H1 (cell line): ENCODE measurements around the gene ATP6V0E2. TPM values are rescaled to one million over a fixed set of nuclear protein-coding genes. Genes with fewer than 3 reads are reported as not detected.

ENCODE experiments used
- CTCF ChIA-PET: fragments of 300-600 bp; sonication (Branson Sonifier 250); formaldehyde crosslinking; loops from one replicate; lab custom pipeline; 2021; ENCODE audit not compliant: partially characterized antibody; lab: Charles Lee
- POLR2A ChIA-PET: fragments of 300-600 bp; sonication (Branson Sonifier 250); formaldehyde crosslinking; loops from one replicate; lab custom pipeline; 2021; ENCODE audit warnings: inconsistent platforms; ENCODE audit not compliant: partially characterized antibody; lab: Charles Lee
- DNase-seq, 2 experiments: peaks; one replicate each; pipeline versions ENCODE4 v3.0.0 to v3.0.0-alpha.2; 2010 to 2022; ENCODE audit warnings: low spot score in 2 of 2, low read depth in 1 of 2, mixed read lengths in 1 of 2
- FAIRE-seq: peaks from 2 replicates; lab custom pipeline; 2011; peaks lifted over from hg19 to GRCh38; lab: Jason Lieb, UNC
- H2AFZ ChIP-seq: 2 replicates; pipeline ENCODE4 v1.8.1; 2012; ENCODE audit warnings: low read length, inconsistent platforms
- H2AK5ac ChIP-seq: 2 replicates; pipeline ENCODE4 v1.6.1; 2013; ENCODE audit warnings: low read depth, low read length
- H2BK120ac ChIP-seq: replicated peaks from 2 replicates; pipeline ENCODE3; 2013; ENCODE audit warnings: low read depth, low read length, inconsistent platforms
- H2BK12ac ChIP-seq: 2 replicates; pipeline ENCODE4 v1.6.1; 2013; ENCODE audit warnings: low read depth, low read length
- H2BK15ac ChIP-seq: 2 replicates; pipeline ENCODE4 v1.6.1; 2013; ENCODE audit warnings: low read length
- H2BK20ac ChIP-seq: 2 replicates; pipeline ENCODE4 v1.6.1; 2013; ENCODE audit warnings: low read length
- H2BK5ac ChIP-seq: 2 replicates; pipeline ENCODE4 v1.6.1; 2013; ENCODE audit warnings: low read depth, low read length
- H3K14ac ChIP-seq: 2 replicates; pipeline ENCODE4 v1.6.1; 2013; ENCODE audit warnings: inconsistent platforms; ENCODE audit not compliant: insufficient read length
- H3K18ac ChIP-seq: 2 replicates; pipeline ENCODE4 v1.6.1; 2013; ENCODE audit warnings: low read length; ENCODE audit errors: extremely low read depth
- H3K23ac ChIP-seq: 2 replicates; pipeline ENCODE4 v1.6.1; 2013; ENCODE audit warnings: inconsistent platforms; ENCODE audit not compliant: insufficient read length
- H3K23me2 ChIP-seq: 2 replicates; pipeline ENCODE4 v1.6.1; 2013; ENCODE audit warnings: low read depth, low read length
- H3K27ac ChIP-seq: 2 replicates; pipeline ENCODE4 v1.6.1; 2011; ENCODE audit warnings: low read depth, low read length, inconsistent platforms
- H3K27me3 ChIP-seq, 4 experiments: replicated peaks in 1 of 4; 1 replicate in 1 of 4; 2 replicates in 3 of 4; pipeline versions ENCODE4 v1.6.1 to v1.8.1; 2011 to 2013; ENCODE audit warnings: low read length in 3 of 4, mild to moderate bottlenecking in 3 of 4, inconsistent platforms in 2 of 4, mixed read lengths in 2 of 4, moderate library complexity in 1 of 4; ENCODE audit not compliant: control insufficient read depth in 3 of 4, insufficient read depth in 3 of 4; ENCODE audit errors: extremely low read depth in 1 of 4
- H3K36me3 ChIP-seq, 4 experiments: 2 replicates each; pipeline versions ENCODE4 v1.6.1 to v1.8.1; 2011 to 2013; ENCODE audit warnings: mild to moderate bottlenecking in 4 of 4, low read length in 3 of 4, moderate library complexity in 2 of 4, control low read depth in 1 of 4, inconsistent platforms in 1 of 4; ENCODE audit not compliant: insufficient read depth in 4 of 4, control insufficient read depth in 2 of 4
- H3K4ac ChIP-seq: replicated peaks from 2 replicates; pipeline ENCODE3; 2013; ENCODE audit warnings: low read length, low read depth, mixed read lengths, inconsistent platforms; ENCODE audit not compliant: insufficient read length
- H3K4me1 ChIP-seq, 4 experiments: replicated peaks in 1 of 4; 1 replicate in 1 of 4; 2 replicates in 3 of 4; pipeline versions ENCODE4 v1.6.1 to v1.8.1; 2011 to 2013; ENCODE audit warnings: low read length in 3 of 4, inconsistent platforms in 2 of 4, mixed read lengths in 1 of 4; ENCODE audit not compliant: insufficient read depth in 4 of 4, control insufficient read depth in 3 of 4
- H3K4me2 ChIP-seq, 2 experiments: 2 replicates each; pipeline versions ENCODE4 v1.6.1 to v1.8.1; 2011 to 2013; ENCODE audit warnings: low read depth in 2 of 2, low read length in 2 of 2, control low read depth in 1 of 2, inconsistent platforms in 1 of 2, mild to moderate bottlenecking in 1 of 2; ENCODE audit not compliant: insufficient read depth in 1 of 2
- H3K4me3 ChIP-seq, 4 experiments: fragments of 200-600, 300-600 bp in 1 of 4; sonication (generic), shearing (Covaris generic), sonication (Bioruptor Twin) in 1 of 4; 2 replicates each; pipeline versions ENCODE4 v1.5.1 to v1.8.1; 2011 to 2016; ENCODE audit warnings: low read length in 4 of 4, low read depth in 3 of 4, control low read depth in 2 of 4, inconsistent platforms in 2 of 4, mild to moderate bottlenecking in 2 of 4, mixed read lengths in 1 of 4, moderate library complexity in 1 of 4; ENCODE audit not compliant: insufficient read depth in 2 of 4; ENCODE audit errors: extremely low read depth in 1 of 4
- H3K56ac ChIP-seq: replicated peaks from 2 replicates; pipeline ENCODE3; 2013; ENCODE audit warnings: low read depth, mild to moderate bottlenecking, mixed read lengths, low read length, inconsistent platforms; ENCODE audit not compliant: insufficient read length
- H3K79me1 ChIP-seq: 2 replicates; pipeline ENCODE4 v1.6.1; 2013; ENCODE audit warnings: low read depth, low read length, control low read depth
- H3K79me2 ChIP-seq, 2 experiments: 2 replicates each; pipeline versions ENCODE4 v1.6.1 to v1.8.1; 2012 to 2013; ENCODE audit warnings: low read length in 2 of 2, mild to moderate bottlenecking in 2 of 2, inconsistent platforms in 1 of 2; ENCODE audit not compliant: insufficient read depth in 2 of 2, control insufficient read depth in 1 of 2
- H3K9ac ChIP-seq, 4 experiments: replicated peaks in 1 of 4; 1 replicate in 1 of 4; 2 replicates in 3 of 4; pipeline versions ENCODE4 v1.6.1 to v1.8.1; 2011 to 2013; ENCODE audit warnings: low read depth in 3 of 4, low read length in 3 of 4, control low read depth in 2 of 4, mild to moderate bottlenecking in 2 of 4, moderate library complexity in 2 of 4, inconsistent platforms in 1 of 4; ENCODE audit errors: extremely low read depth in 1 of 4
- H3K9me3 ChIP-seq, 2 experiments: 2 replicates each; pipeline versions ENCODE4 v1.6.1 to v1.8.1; 2012 to 2013; ENCODE audit warnings: mild to moderate bottlenecking in 2 of 2, moderate library complexity in 2 of 2, control low read depth in 1 of 2, inconsistent platforms in 1 of 2, low read depth in 1 of 2, low read length in 1 of 2, mixed read lengths in 1 of 2; ENCODE audit not compliant: insufficient read depth in 2 of 2
- H4K20me1 ChIP-seq, 2 experiments: replicated peaks in 1 of 2; 2 replicates each; pipeline versions ENCODE3 to v1.8.1; 2011 to 2013; ENCODE audit warnings: inconsistent platforms in 2 of 2, low read length in 2 of 2, mild to moderate bottlenecking in 1 of 2; ENCODE audit not compliant: insufficient read depth in 2 of 2, control insufficient read depth in 1 of 2
- H4K5ac ChIP-seq: 2 replicates; pipeline ENCODE4 v1.6.1; 2013; ENCODE audit warnings: low read length, low read depth, mixed read lengths, inconsistent platforms; ENCODE audit not compliant: insufficient read length
- H4K8ac ChIP-seq: 2 replicates; pipeline ENCODE4 v1.8.0; 2013; ENCODE audit warnings: mild to moderate bottlenecking, moderate library complexity, low read length, inconsistent platforms; ENCODE audit not compliant: insufficient read depth; ENCODE audit errors: extremely low read depth
- H4K91ac ChIP-seq: replicated peaks from 2 replicates; pipeline ENCODE3; 2013; ENCODE audit warnings: low read length, mixed read lengths, inconsistent platforms; ENCODE audit not compliant: insufficient read length
- BCL11A ChIP-seq, 2 experiments: IDR thresholded peaks; one replicate each; pipeline ENCODE4 v1.6.1; 2011; ENCODE audit warnings: low read depth in 2 of 2, low read length in 2 of 2, mild to moderate bottlenecking in 2 of 2
- CBX8 ChIP-seq: fragments of 300-800, 300-1000 bp; sonication (generic); IDR thresholded peaks from 2 replicates; pipeline ENCODE4 v1.7.1; 2016; ENCODE audit warnings: low read depth, low read length, borderline replicate concordance
- FOSL1 ChIP-seq: IDR thresholded peaks from 2 replicates; pipeline ENCODE4 v1.6.1; 2011; ENCODE audit warnings: mild to moderate bottlenecking, low read depth, low read length, moderate library complexity; ENCODE audit not compliant: insufficient read depth
- HDAC6 ChIP-seq: IDR thresholded peaks from one replicate; pipeline ENCODE4 v1.7.1; 2012; ENCODE audit warnings: low read depth, mild to moderate bottlenecking, inconsistent platforms, low read length, moderate library complexity
- JUN ChIP-seq: IDR thresholded peaks from 2 replicates; pipeline ENCODE4 v1.6.1; 2011; ENCODE audit warnings: low read depth, mild to moderate bottlenecking, improper control_type of control experiment, low read length
- KDM1A ChIP-seq: fragments of 200-600, 300-600 bp; sonication (generic); IDR thresholded peaks from 2 replicates; pipeline ENCODE4 v1.7.1; 2016; ENCODE audit warnings: mild to moderate bottlenecking, low read length, borderline replicate concordance
- MAFK ChIP-seq: IDR thresholded peaks from 2 replicates; pipeline ENCODE4 v1.6.1; 2012; ENCODE audit warnings: low read depth, mild to moderate bottlenecking, improper control_type of control experiment, low read length
- POU5F1 ChIP-seq: IDR thresholded peaks from 2 replicates; pipeline ENCODE4 v1.6.1; 2011; ENCODE audit warnings: low read depth, mild to moderate bottlenecking, low read length, moderate library complexity
- SP1 ChIP-seq: IDR thresholded peaks from 2 replicates; pipeline ENCODE4 v1.6.1; 2011; ENCODE audit warnings: low read depth, low read length
- TBP ChIP-seq: IDR thresholded peaks from 2 replicates; pipeline ENCODE4 v1.6.1; 2011; ENCODE audit warnings: low read depth, low read length, improper control_type of control experiment
- TEAD4 ChIP-seq: IDR thresholded peaks from 2 replicates; pipeline ENCODE4 v1.6.1; 2012; ENCODE audit warnings: low read depth, low read length, inconsistent platforms, mixed read lengths
- YY1 ChIP-seq: IDR thresholded peaks from 2 replicates; pipeline ENCODE4 v1.6.1; 2011; ENCODE audit warnings: low read depth, mild to moderate bottlenecking, low read length
- WGBS, 2 experiments: shearing (Covaris generic) in 1 of 2; methylation state at CpG; one replicate each; pipeline versions ENCODE4 v1.1.6 to v1.1.7; 2013 to 2015; ENCODE audit warnings: low lambda C conversion rate in 2 of 2, mixed read lengths in 2 of 2, inconsistent platforms in 1 of 2, low coverage in 1 of 2, missing lambda C conversion rate in 1 of 2; ENCODE audit not compliant: insufficient replicate concordance in 2 of 2, insufficient coverage in 1 of 2, insufficient read length in 1 of 2; ENCODE audit errors: extremely low coverage in 1 of 2, missing lambda C conversion rate in 1 of 2; 5-methylcytosine and 5-hydroxymethylcytosine counted together
- polyA plus RNA-seq, 7 experiments: library from polyadenylated mRNA; depleted of rRNA in 3 of 7; stranded (reverse) in 5 of 7; unstranded in 2 of 7; fragments of >200 nt in 5 of 7; fragments of 200-250 nt in 2 of 7; gene quantifications; 1 replicate in 5 of 7; 2 replicates in 1 of 7; 4 replicates in 1 of 7; pipeline versions ENCODE4 v1.2.1 to v1.2.3, GENCODE V29; 2011 to 2013; ENCODE audit warnings: missing spikeins in 2 of 7, mixed read lengths in 2 of 7
- total RNA-seq: library from RNA; stranded (reverse); fragmentation: NEBNext Ultra II Directional; extraction: Animal tissue kit (Norgen Biotek cat#: 25700); gene quantifications from 2 replicates; pipeline ENCODE4 v1.2.1, GENCODE V29; 2021
- TF ChIP-seq, protein P1 (sequence below): IDR thresholded peaks from 2 replicates; pipeline ENCODE4 v1.6.1; 2012; ENCODE audit warnings: inconsistent platforms

The ATP6V0E2 gene
- total and polyA plus RNA-seq, 2 of the 8 experiments (the other 6 are each of a cell fraction or from before 2014, with no cell fraction given): 26.1 to 47.9 TPM

DNA sequence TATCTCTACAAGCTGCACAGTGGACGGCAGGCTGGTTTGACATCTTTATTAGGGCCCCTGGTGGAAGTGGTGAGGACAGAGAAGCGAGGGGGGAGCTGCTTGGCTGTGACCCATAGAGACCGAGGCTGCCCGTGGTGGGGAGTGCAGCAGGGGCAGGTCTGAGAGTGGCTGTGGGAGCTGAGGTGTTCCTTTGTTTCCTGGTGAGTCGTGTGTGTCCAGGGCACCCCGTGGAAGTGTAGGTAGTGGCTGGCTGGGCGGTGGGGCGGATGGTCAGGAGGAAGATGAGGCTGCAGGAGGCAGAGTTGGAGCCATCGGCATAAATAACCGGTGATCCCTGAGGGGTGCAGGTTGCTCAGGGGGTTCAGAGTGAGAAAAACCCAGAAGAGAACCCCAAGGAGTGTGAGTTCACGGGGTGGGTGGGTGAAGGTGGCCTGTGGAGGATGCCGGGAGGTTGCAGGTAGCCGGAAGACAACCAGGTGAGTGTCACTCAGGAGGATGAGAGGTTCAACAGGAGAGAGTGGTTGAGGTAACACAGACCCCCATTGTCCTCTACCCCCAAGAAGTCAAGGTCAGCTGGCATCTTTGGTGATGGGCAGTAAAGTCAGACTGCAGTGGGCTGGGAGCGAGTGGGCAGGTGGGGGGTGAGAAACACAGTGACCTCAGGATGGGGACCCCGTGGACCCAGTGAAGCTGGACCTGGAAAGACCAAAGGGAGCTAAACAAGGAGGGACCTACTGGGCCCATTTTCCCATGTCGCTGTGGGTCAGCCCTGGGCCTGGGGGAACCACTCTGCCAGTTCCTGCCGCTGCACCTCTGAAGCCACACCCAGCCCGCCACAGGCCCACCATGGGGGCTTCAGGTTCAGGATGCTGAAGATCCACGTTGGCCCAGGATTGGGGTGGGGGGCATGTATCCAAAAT, 7.8 kb downstream of the ATP6V0E2 start:
- Histone ChIP-seq H3K4me3 (no peak overlapping the region), H3K27ac (no peak overlapping the region), H2BK120ac (no peak overlapping the region), H2BK12ac (no peak overlapping the region), H3K4me1 (peaks cover 5 to 9% (median 5%) of the 10 kb centered on the region in 4 experiments; a peak in 6 of 7 replicates), H3K4me2 (no peak overlapping the region), H3K23me2 (no peaks in the 10 kb centered on the region), H3K18ac (no peak overlapping the region), H2BK15ac (no peak overlapping the region), H3K9ac (no peak overlapping the region), H4K91ac (no peak overlapping the region), H3K36me3 (no peaks in the 10 kb centered on the region), H4K20me1 (no peaks in the 10 kb centered on the region), H3K79me1 (no peaks in the 10 kb centered on the region), H3K9me3 (no peaks in the 10 kb centered on the region), H2BK5ac (no peak overlapping the region), H3K23ac (no peak overlapping the region), H3K56ac (no peak overlapping the region), H4K8ac (no peak overlapping the region; the same call in 1 of the 2 replicates), H3K14ac (no peak overlapping the region), H4K5ac (no peak overlapping the region), H2BK20ac (no peak overlapping the region), H3K4ac (no peak overlapping the region), H3K27me3 (no peaks in the 10 kb centered on the region), H2AK5ac (no peak overlapping the region), H2AFZ (no peak overlapping the region), H3K79me2 (no peaks in the 10 kb centered on the region)
- FAIRE-seq (no peak), DNase-seq (no peak)
- ChIA-PET POLR2A (no interaction called here), CTCF (interaction anchor here (0.7 to 7.0 kb wide), 7 partner anchors 11 to 81 kb away, joined by 3 to 68 read pairs (median 8); no protein-coding TSS in a partner anchor)
- WGBS, 2 experiments: 87% methylated on average over 19 of the region's 19 CpGs; no CpG with 5 or more reads in 1 of the 2 experiments
- TF ChIP-seq BCL11A (IDR thresholded peaks at IDR 0.05; ENCODE audit: low read depth in 2 of 2, low read length in 2 of 2) (no peak), MAFK (no peak), CBX8 (no peak), HDAC6 (no peak), TBP (no peak), KDM1A (no peak), YY1 (no peak), SP1 (no peak), TEAD4 (no peak), POU5F1 (no peak), JUN (no peak), FOSL1 (no peak)
- TF ChIP-seq, protein P1, sequence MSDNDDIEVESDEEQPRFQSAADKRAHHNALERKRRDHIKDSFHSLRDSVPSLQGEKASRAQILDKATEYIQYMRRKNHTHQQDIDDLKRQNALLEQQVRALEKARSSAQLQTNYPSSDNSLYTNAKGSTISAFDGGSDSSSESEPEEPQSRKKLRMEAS: no peak
